Right lobe of liver (tissue), 4 donors: ENCODE results near the gene MZF1.
A peak's percentile ranks its signal among the peaks of the same experiment; 100 is the strongest.

Experiments
- POLR2A ChIP-seq: fragments of 450-650 bp; IDR thresholded peaks from one replicate; pipeline ENCODE4 v1.6.1; 2017; ENCODE audit warnings: antibody characterized with exemption, mild to moderate bottlenecking
- TF ChIP-seq, protein P1 (sequence below), 4 donors: fragments of 200-600 bp in 3 of 4; fragments of 450-650 bp in 1 of 4; IDR thresholded peaks; one replicate each; pipeline versions ENCODE4 v1.5.1 to v1.8.0; 2016 to 2022; ENCODE audit warnings: antibody characterized with exemption in 4 of 4, mild to moderate bottlenecking in 2 of 4
- donor health status: DM: no; HTN: no; CAD: no.
- donor health status: DM: no; HTN: no; CAD: no.
- donor health status: DM: no; HTN: yes; CAD: no.

GRCh38 chr19:58543826-58544590, 29.1 kb downstream of the MZF1 start, which contains the start of gene TRIM28:
- TF ChIP-seq, protein P1, sequence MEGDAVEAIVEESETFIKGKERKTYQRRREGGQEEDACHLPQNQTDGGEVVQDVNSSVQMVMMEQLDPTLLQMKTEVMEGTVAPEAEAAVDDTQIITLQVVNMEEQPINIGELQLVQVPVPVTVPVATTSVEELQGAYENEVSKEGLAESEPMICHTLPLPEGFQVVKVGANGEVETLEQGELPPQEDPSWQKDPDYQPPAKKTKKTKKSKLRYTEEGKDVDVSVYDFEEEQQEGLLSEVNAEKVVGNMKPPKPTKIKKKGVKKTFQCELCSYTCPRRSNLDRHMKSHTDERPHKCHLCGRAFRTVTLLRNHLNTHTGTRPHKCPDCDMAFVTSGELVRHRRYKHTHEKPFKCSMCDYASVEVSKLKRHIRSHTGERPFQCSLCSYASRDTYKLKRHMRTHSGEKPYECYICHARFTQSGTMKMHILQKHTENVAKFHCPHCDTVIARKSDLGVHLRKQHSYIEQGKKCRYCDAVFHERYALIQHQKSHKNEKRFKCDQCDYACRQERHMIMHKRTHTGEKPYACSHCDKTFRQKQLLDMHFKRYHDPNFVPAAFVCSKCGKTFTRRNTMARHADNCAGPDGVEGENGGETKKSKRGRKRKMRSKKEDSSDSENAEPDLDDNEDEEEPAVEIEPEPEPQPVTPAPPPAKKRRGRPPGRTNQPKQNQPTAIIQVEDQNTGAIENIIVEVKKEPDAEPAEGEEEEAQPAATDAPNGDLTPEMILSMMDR (IDR thresholded peaks at IDR 0.05) = no peak
- TF ChIP-seq POLR2A = peak; percentile 96
